HG03469 (cell line): ENCODE measurements around the gene MESP2.

Experiments
- ATAC-seq: cut with Tn5 transposase; IDR thresholded peaks from one replicate; pipeline ENCODE4 v1.9.1; 2021; ENCODE audit warnings: mild to moderate bottlenecking, moderate library complexity, moderate number of reproducible peaks; ENCODE audit not compliant: unreplicated experiment

Gene MESP2

DNA sequence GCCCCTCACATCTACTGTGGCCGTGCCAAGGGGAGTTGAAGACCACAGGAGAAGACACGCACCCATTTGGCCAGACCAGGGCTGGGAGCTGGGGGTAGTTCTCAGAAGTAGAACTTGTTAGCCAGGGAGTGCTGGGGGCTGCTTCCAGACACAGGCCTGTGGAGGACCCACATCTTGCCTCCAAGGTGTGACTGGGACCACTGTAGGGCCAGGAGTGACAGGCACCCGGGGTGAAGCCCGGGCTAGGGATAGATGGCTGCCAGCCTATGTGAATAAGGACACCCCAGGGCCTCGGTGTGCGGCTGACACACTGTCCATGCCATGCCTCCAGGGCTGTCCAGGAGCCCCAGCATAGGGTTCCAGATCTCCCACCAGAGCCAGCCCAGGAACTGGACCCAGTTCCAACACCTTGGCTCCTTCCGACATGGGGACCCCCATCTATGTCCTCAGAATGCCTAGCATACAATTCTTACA, 36.8 kb downstream of the MESP2 start:
- ATAC-seq, result no peak

DNA sequence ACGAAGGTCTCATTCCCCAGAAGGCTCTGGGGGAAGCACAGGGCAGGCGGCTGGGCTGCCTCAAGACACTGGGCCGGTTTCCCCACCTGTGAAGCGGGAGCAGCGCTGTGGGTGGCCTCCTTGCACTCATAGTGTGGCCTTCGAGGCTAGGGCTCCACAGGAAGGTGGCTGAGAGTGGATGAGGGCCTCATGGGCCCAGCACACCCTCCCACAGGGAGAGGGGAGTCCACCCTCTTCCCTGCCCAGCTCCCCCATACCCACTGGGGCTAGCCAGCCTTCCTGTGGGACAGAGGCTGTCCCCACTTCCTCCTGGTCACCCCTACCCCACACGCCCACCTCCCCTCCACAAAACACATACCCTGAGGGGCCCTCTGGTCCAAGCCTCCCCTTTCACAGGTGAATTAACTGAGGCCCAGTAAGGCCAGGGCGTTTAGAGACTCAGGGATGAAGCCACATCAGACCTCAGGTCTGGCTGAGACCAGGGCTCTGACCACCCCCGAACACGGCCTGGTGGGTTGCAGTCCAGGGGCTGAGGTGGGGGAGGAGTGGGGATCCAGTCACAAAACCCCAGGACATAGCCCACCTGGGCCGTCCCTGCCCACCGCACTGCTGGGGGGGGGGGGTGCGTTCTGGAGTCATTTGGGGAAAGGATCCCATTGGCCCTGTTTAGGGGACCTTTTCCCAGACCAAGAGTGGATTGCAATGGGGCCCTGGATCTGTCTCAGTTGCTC, 37.4 kb downstream of the MESP2 start:
- no peak for ATAC-seq

DNA sequence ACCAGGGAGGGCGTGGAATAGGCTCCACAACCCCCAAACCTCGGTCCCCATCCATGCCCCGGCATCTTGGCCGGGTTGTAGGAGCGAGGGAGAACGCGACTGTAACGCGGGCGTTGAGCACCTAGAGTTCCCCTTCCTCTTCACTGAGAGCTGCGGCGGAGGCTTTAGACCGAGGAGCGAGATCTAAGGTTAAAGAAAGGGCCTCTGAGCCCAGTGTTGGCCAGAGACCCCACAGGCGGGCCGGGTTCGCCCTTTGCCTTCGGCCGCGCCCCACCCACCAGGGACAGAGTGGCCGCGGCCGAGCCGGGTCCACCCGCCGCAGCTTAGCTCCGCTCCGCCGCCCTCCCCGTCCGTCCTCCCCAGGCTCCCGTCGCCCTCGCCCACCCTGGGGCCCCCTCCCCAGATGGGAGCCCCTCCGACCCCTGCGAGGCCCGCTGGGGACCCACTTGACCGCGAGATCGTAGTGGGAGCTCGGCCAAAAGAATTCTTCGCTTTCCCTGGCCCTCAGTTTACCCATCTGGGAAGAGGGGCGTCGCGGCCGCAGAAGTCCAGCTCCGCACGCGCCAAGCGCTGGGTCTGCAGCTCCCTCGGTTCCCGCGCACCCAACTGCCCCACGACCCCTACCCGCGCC, 38.1 kb downstream of the MESP2 start:
- no peak for ATAC-seq

DNA sequence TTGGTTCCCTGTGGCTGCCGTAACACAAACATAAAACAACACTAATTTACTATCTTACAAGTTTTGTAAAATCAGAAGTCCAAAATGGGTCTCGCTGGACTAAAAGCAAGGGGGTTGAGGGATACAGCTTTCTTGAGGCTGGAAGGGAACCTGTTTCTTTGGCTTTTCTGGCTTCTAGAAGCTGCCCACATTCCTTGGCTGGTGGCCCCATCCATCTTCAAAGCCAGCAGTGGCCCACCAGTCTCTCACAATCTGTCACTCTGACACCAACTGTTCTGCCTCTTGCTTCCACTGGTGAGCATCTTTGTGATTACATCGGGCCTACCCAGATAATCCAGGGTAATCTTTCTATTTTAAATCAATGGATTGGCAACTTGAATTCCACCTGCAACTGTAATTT, 39.6 kb downstream of the MESP2 start:
- no peak for ATAC-seq

DNA sequence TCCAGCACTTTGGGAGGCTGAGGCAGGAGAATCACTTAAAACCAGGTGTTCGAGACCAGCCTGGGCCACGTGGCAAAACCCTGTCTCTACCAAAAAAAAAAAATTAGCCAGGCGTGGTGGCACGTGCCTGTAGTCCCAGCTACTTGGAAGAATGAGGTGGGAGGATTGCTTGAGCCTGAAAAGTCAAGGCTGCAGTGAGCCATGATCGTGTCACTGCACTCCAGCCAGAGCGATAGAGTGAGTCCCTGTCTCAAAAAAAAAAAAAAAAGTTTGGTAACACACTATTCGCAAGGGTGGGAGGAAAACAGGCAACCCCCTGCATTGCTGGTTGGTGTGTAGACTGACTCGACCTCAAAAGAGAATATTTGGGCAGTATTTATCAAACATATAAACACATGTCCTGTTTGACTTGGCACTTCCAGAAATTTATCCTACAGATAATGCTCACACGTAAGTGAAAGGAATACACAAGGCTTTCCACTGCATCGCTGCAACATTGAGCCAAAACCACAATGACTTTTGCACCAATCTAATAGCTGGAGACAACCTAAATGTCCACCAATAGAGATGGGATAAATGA, 41.7 kb downstream of the MESP2 start:
- ATAC-seq, result no peak

DNA sequence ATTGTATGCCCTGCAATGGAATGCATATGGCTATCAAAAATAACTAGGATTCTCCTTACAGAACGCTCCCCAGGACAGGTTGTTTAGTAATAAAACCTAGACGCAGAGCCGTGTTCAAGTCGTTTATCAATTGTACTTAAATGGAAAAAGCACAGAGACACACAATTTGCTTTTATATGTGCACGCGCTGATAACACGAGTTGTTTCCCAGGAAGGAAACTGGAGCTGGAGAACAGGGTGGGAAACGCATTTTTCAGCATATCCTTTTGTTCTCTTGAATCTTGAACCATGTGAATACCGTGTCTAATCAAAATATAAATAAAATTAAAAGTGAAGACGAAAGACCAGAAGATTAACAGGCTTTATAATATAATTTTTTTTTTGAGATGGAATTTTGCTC, 42.2 kb downstream of the MESP2 start:
- ATAC-seq, result no peak

DNA sequence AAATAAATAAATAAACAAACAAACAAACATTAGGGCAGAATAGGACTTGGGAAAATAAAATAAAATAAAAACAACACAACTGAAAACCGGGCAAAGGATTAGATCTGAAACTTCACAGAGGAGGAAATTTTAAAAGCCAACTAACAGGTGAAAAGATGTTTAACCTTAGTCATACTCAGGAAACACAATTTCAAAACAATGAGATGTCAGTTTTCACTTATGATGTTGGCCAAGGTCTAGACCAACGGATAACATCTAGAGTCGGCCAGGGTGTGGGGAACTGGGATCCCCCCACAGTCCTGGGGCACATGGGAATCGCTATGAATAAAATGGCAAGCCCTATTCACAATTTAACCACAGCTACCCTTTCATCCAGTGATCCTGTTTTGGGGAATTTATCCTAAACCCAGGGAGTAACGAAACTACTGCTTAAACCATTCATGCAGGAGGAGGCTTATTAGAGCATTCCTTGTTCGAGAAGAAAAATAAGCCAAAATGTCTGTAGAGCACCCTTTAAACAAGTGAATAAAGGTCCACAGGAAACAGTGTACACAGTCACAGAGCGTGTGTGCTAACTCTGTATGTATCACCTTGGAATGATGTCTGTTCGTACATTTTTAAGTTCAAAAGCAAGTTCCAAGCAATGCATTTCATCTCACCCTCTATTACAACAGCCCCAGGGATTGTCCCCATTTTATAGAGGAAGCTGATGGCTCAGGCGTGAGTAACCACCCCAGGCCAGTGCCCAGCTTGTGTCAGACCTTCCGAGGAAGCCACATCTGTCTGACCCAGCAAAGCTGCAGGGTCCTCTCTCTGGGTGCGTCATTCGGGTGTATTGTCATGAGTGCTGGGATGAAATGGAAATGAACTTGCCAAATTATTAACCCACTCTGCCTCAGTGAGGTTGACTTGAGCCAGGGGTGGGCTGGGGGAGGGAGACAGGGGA, 44.8 kb downstream of the MESP2 start:
- no peak for ATAC-seq

DNA sequence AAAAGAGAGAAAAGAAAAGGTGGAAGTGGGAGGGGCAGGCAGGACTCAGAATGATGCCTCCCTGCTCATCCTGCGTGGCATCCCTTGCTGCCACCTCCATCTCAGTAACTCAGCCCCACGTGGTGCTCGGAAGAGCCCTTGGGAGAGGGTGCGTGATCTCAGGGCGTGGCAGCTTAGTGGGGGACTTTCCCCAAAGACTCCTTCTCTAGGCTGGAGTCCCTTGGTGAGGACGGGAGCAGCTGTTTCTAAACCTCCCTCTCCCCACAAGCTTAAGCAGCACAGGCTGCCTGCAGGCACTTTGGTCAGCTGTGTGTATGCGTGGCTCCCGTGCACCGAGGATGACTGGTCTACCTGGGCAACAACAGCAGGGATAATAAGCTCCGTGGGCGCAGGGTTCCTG, 45.9 kb downstream of the MESP2 start:
- no peak for ATAC-seq

DNA sequence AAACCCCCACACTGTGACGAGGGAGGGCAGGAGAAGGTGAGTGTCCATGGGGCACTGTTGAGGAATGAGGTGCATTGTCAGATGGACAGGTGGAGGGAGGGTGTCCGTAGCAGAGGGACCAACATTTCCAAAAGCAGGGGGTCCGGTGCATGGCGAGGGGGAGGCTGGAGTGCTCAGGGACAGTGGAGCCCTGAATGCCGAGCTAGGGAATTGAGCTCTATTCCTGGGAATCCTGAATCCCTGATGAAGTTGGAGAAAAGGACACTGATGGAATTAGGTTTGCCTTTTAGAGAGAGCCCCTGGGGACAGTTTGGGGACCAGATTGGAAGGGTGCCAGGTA, 46.4 kb downstream of the MESP2 start:
- ATAC-seq, result no peak

DNA sequence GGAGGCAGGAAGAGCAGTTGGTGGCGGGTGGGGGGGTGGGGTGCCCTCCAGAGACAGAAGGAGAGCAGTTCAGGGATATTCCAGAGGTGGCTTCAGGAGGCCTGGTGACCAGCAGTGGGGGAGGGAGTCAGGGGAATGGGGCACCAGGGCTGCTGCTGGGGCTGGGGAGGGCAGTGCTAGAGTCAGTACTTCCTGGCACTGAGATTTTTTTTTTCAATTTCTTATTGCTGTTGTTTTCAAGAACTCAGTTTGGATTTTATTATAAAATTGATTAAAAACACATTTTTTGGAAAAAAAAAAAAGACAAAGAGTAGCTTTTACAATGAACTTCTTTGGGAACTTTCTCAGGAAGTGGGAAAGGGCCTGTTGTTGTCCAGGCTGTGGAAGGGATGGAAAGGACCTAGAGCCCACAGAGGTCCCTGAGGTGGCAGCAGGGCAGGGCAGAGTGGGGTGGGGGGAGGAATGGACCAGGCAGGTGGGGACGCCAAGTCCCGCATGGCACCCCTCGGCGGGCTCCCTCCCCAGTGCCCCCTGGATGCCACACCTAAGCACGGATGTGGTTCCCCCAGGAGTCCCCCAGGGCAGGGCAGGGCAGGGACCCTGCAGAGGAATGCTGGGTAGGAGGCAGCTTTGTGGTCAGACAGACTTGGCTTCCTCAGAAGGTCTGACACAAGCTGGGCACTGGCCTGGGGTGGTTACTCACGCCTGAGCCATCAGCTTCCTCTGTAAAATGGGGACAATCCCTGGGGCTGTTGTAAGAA, 47.0 kb downstream of the MESP2 start:
- ATAC-seq, result no peak

DNA sequence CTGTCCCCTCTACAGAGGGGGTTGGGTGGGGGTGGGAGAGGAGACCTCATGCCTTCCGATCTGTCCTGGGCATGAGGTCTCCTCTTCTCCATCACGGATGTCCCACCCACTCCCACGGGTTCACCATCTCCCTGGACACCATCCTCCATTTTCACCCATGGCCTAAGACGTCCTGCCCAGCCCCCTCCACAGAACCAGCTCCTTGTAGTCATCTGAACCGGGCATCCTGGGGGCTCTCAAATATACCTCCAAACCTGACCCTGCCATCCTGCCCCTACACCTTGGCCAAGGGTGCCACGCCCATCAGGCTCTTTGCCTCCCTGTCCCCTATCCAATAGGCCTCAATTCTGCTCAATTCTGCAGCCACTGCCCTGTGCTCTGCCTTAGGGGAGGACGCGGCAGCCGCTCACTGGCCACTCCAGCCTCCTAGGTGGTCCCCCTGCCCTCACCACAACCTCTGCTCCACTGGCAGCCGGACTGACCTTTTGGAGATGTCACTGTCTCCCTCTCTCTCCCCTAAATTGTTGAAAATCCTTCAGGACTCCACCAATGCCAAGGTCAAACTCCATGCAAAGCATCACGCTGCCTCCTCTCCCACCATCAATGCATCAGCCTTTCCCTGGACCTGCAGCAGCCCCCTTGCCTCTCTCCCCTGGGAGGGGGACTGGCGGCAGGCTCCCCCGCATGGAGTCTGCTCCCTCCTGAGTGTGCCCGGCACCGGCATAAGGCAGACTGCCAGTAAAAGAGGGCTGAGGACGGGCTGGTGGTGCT, 47.9 kb downstream of the MESP2 start:
- ATAC-seq, result no peak

DNA sequence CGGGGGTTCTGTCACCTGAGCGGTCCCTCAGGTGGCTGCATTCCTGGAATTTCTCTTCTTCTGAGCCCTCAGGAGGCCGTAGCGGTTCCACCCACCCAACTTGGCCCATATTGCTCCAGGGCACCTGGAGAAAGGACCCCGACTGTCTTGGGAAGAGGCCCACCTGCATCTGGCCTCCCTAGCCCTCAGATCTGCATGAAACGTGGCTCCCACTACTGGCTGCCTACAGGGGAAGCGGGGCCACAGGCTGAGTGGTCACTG, 48.4 kb downstream of the MESP2 start:
- ATAC-seq, result no peak

DNA sequence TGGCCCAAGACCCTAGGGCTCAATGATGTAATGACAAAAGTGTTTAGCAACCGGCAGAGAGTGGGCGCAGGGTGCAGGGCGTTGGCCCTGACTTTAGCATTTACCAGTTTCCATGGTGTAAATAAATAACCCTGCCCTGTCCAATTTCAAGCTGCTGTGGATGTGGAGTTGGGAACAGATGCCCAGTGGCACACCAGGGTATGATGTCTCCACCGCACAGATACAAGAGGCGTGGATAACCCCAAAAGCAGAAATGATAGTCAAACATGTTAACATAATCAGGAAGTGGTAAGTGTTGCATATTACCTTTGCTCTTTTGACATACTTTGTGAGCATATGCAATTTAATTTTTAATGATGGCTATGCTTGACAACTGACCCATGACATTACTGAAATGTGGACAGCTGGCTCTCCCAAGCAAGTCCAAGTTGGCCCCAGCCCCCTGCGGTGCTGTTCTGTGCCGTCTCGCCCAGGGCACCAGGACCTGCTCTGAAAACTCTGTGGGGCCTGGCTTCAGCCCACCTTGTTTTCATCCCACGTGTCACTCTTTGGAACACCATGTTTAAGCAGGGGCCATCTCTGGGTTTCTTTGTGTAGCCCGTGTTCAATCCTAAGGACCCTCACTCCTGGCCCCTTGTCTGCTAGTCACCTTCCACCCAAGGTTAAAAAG, 49.3 kb downstream of the MESP2 start:
- no peak for ATAC-seq

DNA sequence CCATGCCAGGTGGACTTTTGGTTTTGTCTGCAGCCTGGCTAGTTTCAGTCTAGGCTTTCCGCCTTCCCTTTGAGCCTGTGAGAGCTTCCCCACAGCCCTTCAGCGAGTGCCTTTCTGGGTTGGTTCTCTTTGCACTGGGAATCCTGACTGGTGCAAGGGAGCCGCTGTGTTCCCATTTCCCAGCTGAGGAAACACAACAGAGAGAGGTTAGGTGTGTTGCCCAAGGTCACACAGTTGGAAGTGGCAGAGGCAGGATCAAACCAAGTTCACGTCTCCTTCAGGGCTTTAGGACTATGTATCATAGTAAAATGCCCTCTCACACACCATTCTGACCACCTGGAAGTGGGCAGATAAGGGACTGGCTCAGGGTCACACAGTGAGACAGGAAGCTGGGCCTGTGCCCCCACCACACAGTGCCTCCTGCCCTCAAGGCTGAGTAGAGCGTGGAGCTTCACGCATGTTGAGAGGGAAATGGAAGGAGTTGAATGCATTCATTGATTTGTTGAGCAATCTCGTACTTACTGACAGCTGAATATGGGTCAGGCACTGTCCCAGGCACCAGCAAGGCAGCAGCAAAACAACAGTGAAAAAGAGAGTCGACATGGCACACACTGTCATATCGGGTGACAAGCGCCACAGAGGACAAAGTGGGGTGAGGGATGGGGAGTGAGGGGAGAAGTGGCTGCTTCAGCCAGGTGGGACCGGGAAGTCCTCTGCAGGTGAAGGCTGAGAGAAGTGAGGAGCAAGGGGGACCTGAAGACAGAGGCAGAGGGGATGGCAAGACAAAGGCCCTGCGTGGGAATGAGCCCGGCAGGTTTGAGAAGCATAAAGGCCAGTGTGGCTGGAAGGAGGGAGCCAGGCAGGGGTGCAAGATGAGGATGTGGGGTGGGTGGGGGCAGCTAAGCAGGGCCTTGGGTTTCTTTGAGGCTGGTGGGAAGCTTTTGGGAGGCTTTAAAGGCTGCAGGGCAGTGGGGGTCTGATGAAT, 50.8 kb downstream of the MESP2 start:
- no peak for ATAC-seq

DNA sequence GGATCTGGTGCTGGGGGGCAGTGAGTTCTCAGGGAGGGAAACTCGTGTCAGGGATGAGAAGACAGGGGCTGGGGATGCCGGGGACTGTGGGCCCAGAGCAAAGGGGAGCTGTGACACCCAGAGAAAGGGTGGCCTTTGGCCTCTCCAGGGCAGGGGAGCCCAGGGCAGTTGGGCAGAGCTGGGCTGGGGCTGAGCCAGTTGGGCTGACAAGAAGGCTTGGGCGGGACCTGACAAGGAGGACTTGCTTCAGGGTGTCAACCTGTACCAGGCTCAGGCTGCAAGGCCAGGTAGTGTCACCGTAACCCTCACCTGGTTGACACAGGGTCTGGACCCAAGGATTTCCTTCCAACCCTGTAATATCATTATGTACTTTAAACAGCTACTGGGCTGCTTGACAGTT, 51.7 kb downstream of the MESP2 start:
- no peak for ATAC-seq
